ENCODE measurements around the gene SRMS. TPM values are rescaled to one million over a fixed set of nuclear protein-coding genes. Genes with fewer than 3 reads are reported as not detected.
A peak's percentile ranks its signal among the peaks of the same experiment; 100 is the strongest.
"Not testable (repeated sequence)": the region's sequence is repeated elsewhere in the genome, so short reads cannot be mapped to it uniquely, and the experiment has no call there.

The SRMS gene
- total RNA-seq, 1 experiment from 2014 or later = not detected

DNA sequence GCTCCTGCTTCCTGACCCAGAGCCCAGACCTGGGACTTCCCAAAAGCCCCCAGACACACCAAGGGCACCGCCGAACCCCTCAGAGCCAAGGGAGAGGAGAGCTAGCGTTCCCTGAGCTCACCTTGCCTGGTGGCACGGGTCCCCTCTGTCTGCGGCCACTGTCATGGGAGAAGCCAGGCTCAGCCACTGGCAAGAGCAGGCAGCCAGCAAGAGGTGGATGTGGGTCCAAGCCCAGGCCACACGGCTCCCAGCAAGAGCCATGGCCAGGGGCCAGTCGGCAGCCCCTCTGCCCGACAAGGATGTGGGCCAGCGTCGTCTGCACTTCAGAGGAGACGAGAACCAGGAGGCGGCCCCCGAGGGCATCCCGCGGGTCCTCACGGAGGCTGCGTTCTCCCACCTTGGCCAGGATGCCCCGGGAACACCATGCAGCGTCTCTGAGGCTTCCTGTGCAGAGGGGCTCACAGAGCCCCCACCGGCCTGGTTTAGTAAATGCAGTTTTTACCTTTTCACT is 29.1 kb downstream of the SRMS start:
- Histone ChIP-seq H3K36me3 (peaks cover 22% of the 10 kb centered on the region), H3K4me3 (no peak overlapping the region), H3K4me1 (replicated peaks) (peaks cover 17% of the 10 kb centered on the region), H3K27me3 (replicated peaks) (0 out of 2 replicates have a peak, but pooled peaks cover 3% of the 10 kb centered on the region), H3K9me3 (replicated peaks) (peaks cover 4% of the 10 kb centered on the region; the same call in 1 of the 2 replicates), H3K27ac (no peak overlapping the region)
- no peak for DNase-seq (ENCODE audit: low read depth in 1 of 2, low spot score in 2 of 2)

- DNase-seq (ENCODE audit: low read depth in 1 of 2, low spot score in 2 of 2) = no peak
- Histone ChIP-seq H3K36me3 (peaks cover 17% of the 10 kb centered on the region), H3K27me3 (replicated peaks) (0 out of 2 replicates have a peak, but pooled peaks cover 3% of the 10 kb centered on the region), H3K9me3 (replicated peaks) (no peaks in the 10 kb centered on the region), H3K27ac (no peak overlapping the region), H3K4me1 (replicated peaks) (peaks cover 17% of the 10 kb centered on the region), H3K4me3 (no peak overlapping the region)
Observed at GRCh38 chr20:63517376-63518309, 29.9 kb downstream of the SRMS start.

DNA sequence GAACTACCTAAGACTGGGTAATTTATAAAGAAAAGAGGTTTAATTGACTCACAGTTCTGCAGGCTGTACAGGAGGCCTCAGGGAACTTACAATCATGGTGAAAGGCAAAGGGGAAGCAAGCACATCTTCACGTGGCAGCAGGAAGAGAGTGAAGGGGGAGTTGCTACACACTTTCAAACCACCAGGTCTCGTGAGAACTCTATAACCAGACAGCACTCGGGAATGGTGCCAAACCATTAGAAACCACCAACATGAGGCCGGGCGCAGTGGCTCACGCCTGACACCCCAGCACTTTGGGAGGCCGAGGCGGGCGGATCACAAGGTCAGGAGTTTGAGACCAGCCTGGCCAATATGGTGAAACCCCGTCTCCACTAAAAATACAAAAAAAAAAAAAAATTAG is 33.0 kb downstream of the SRMS start:
- H3K4me3 ChIP-seq; H3K36me3 ChIP-seq; DNase-seq (ENCODE audit: low read depth in 1 of 2, low spot score in 2 of 2); H3K9me3 ChIP-seq (replicated peaks); H3K27ac ChIP-seq; H3K27me3 ChIP-seq (replicated peaks): not testable (repeated sequence)
- H3K4me1 ChIP-seq (replicated peaks) = peaks cover 16% of the 10 kb centered on the region

- Histone ChIP-seq H3K36me3 (no peaks in the 10 kb centered on the region), H3K4me1 (replicated peaks) (peaks cover 19% of the 10 kb centered on the region), H3K4me3 (no peak overlapping the region), H3K27ac (no peak overlapping the region), H3K9me3 (replicated peaks) (no peaks in the 10 kb centered on the region; the same call in 1 of the 2 replicates), H3K27me3 (replicated peaks) (0 out of 2 replicates have a peak, but pooled peaks cover 3% of the 10 kb centered on the region)
- no peak for DNase-seq (ENCODE audit: low read depth in 1 of 2, low spot score in 2 of 2)
Observed at GRCh38 chr20:63513207-63513606, 34.3 kb downstream of the SRMS start.

- DNase-seq (ENCODE audit: low read depth in 1 of 2, low spot score in 2 of 2) = peak; percentile 82
- Histone ChIP-seq H3K36me3 (no peaks in the 10 kb centered on the region), H3K4me1 (replicated peaks) (peaks cover 19% of the 10 kb centered on the region), H3K4me3 (no peak overlapping the region), H3K27me3 (replicated peaks) (0 out of 2 replicates have a peak, but pooled peaks cover 2% of the 10 kb centered on the region), H3K27ac (no peak overlapping the region), H3K9me3 (replicated peaks) (no peaks in the 10 kb centered on the region; the same call in none of the 2 replicates)
Observed at GRCh38 chr20:63509088-63509564, 38.4 kb downstream of the SRMS start.

DNA sequence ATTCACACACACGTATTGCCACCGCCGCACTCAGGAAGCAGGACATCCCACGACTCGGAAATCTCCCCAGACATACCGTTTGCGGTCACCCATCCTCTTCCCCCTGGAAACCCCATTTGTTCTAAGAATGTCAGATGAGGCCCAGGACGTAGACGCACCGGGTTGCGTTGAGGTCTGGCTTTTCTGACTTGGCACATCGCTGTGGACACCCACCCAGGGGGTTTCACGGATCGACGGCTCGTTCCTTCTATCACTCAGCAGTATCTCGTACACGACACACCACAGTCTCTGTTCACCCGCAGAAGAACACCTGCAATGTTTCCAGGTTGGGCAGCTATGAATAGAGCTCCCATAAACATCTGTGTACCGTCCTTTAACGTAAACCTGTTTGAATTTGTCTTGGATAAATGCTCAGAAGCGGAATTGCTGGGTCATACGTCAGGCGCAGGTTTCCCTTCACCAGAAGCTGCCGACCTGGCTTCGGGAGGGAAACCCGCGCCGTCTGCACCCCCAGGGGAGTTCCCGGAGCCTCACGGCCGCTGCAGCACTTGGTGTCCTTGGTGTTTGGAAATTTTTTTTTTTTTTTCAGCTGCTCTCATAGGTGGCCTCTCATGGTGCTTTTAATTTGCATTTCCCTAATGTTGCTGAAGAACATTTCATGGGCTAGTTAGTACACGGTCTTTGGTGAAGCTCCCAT is 39.3 kb downstream of the SRMS start:
- H3K36me3 ChIP-seq = no peaks in the 10 kb centered on the region

DNA sequence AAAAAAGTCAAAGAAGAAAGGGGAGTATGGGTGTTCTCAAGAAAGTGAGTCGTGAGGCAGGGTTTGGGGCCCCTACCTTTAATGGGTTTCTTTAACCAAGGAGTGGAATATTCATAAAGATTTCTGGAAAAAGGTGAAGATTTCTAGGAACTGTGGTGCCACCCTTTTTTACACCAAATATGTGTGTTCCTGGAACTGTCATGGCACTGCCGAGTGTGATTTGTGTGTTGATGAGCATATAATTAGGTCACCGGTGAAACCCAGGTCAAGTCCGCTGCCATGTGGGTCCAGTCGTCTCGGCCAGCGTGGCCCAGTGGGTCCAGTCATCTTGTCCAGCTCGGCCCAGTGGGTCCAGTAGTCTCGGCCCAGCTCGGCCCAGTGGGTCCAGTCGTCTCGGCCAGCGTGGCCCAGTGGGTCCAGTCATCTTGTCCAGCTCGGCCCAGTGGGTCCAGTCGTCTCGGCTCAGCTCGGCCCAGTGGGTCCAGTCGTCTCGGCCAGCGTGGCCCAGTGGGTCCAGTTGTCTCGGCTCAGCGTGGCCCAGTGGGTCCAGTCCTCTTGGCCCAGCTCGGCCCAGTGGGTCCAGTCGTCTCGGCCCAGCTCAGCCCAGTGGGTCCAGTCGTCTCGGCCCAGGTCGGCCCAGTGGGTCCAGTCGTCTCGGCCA is 40.3 kb downstream of the SRMS start:
- peaks cover 19% of the 10 kb centered on the region for H3K4me1 ChIP-seq (replicated peaks)
- H3K36me3 ChIP-seq = no peaks in the 10 kb centered on the region
- H3K4me3 ChIP-seq = no peak overlapping the region
- no peaks in the 10 kb centered on the region; the same call in none of the 2 replicates for H3K9me3 ChIP-seq (replicated peaks)
- H3K27ac ChIP-seq = no peak overlapping the region
- DNase-seq (ENCODE audit: low read depth in 1 of 2, low spot score in 2 of 2) = no peak
- peaks cover 10% of the 10 kb centered on the region; the same call in 1 of the 2 replicates for H3K27me3 ChIP-seq (replicated peaks)

More for the DNA sequence above, 39.3 kb downstream of the SRMS start:
- Histone ChIP-seq H3K4me1 (replicated peaks) (peaks cover 19% of the 10 kb centered on the region), H3K27me3 (replicated peaks) (0 out of 2 replicates have a peak, but pooled peaks cover 7% of the 10 kb centered on the region), H3K9me3 (replicated peaks) (no peaks in the 10 kb centered on the region; the same call in none of the 2 replicates), H3K4me3 (no peak overlapping the region), H3K27ac (no peak overlapping the region)
- DNase-seq (ENCODE audit: low read depth in 1 of 2, low spot score in 2 of 2) = no peak

DNA sequence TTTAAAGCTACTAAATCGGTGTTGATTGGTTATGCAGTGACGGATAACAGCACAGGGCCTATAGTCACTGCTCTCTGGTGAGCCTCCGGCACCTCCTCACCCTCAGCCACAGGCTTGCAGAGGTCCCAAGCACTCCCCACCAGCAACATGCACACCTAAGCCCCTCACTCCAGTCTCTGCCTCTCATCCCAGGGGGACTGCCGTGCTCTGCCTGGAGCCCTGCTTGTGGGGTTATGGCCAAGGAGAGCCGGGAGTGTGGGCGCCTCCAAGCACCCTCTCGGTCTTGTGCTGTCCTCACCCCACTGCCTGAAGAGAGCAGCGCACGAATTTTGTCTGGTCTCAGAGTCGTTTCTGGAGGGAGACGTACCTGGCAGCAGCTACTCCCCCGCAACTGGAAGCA is 41.8 kb downstream of the SRMS start:
- Histone ChIP-seq H3K36me3 (no peaks in the 10 kb centered on the region), H3K4me3 (no peak overlapping the region)

DNA sequence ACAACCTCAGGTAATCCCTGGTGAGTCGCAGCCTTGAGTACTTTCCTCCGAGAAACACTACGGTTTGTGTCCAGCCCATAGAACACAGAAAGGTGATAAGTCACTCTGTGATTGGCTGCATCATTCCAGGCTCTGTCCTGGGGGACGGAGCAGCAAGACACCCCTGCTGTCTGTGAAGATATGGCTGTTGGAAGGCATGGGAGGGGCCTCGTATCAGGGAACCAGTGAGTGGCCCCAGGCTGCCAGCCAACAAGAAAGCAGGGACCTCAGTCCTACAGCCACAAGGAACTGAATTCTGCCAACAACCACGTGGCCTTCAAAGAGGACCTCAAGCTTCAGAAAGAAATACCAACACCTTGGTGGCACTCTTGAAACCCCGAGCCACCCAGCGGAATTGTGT is 42.3 kb downstream of the SRMS start:
- no peak for DNase-seq (ENCODE audit: low read depth in 1 of 2, low spot score in 2 of 2)
- Histone ChIP-seq H3K4me1 (replicated peaks) (peaks cover 11% of the 10 kb centered on the region), H3K36me3 (no peaks in the 10 kb centered on the region), H3K4me3 (no peak overlapping the region), H3K27ac (no peak overlapping the region), H3K9me3 (replicated peaks) (no peaks in the 10 kb centered on the region; the same call in none of the 2 replicates), H3K27me3 (replicated peaks) (peaks cover 10% of the 10 kb centered on the region)

More for the DNA sequence above, 41.8 kb downstream of the SRMS start:
- Histone ChIP-seq H3K4me1 (replicated peaks) (peaks cover 15% of the 10 kb centered on the region), H3K27ac (no peak overlapping the region), H3K9me3 (replicated peaks) (no peaks in the 10 kb centered on the region; the same call in none of the 2 replicates), H3K27me3 (replicated peaks) (peaks cover 10% of the 10 kb centered on the region; the same call in 1 of the 2 replicates)
- no peak for DNase-seq (ENCODE audit: low read depth in 1 of 2, low spot score in 2 of 2)

DNA sequence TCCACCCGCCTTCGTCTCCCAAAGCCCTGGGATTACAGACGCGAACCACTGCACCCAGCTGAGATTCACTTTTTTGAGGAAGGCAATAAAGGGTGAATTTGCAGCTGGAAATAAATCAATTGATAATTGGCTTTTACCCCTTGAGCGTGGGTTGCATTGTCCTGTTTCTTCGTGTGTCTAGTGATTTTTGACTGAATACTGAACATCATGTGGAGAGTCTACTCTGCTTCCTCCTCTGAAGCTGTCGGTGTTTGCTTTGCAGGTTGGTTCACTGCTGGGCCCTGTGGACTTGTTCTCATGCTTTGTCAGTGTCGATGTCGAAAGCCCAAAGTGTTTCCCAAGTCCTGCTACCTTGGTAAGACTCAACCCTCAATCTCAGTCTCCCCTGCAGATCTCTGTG is 42.9 kb downstream of the SRMS start:
- Histone ChIP-seq H3K9me3 (replicated peaks) (no peaks in the 10 kb centered on the region; the same call in none of the 2 replicates), H3K27me3 (replicated peaks) (peaks cover 13% of the 10 kb centered on the region), H3K27ac (no peak overlapping the region), H3K36me3 (no peaks in the 10 kb centered on the region), H3K4me3 (no peak overlapping the region), H3K4me1 (replicated peaks) (peaks cover 6% of the 10 kb centered on the region)
- DNase-seq (ENCODE audit: low read depth in 1 of 2, low spot score in 2 of 2) = no peak

GRCh38 chr20:63503524-63503923 is 44.0 kb downstream of the SRMS start:
- no peaks in the 10 kb centered on the region for H3K36me3 ChIP-seq
- no peak overlapping the region for H3K4me3 ChIP-seq
- H3K27ac ChIP-seq = no peak overlapping the region
- DNase-seq (ENCODE audit: low read depth in 1 of 2, low spot score in 2 of 2) = no peak
- H3K27me3 ChIP-seq (replicated peaks) = peaks cover 17% of the 10 kb centered on the region
- no peaks in the 10 kb centered on the region; the same call in none of the 2 replicates for H3K9me3 ChIP-seq (replicated peaks)
- H3K4me1 ChIP-seq (replicated peaks) = peaks cover 3% of the 10 kb centered on the region

DNA sequence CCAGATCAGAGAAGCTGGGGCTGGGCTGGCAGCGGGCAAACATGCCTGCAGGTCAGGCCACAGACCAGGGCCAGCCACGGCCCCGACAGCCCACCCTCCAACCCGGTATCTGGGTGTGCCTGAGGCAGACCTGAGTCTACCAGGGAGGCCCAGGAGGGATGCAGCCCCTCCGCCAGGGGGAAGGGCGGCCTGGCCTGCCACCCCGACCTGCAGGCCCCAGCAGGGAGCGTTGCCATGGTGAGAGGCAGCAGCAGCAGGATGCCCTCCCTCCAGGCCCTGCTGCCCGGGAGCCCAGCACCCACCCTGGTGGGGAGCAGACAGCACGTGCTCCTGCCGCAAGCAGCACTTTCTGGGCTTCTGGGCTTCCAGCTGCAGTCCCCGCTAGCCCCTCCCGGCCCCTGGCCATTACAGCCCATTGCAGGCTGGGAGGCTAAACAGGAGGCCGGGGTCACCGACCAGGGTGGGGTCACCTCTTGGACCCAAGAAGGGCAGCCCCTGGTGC is 44.8 kb downstream of the SRMS start:
- Histone ChIP-seq H3K4me1 (replicated peaks) (peaks cover 11% of the 10 kb centered on the region), H3K36me3 (no peaks in the 10 kb centered on the region), H3K27me3 (replicated peaks) (peaks cover 25% of the 10 kb centered on the region), H3K27ac (no peak overlapping the region), H3K9me3 (replicated peaks) (no peaks in the 10 kb centered on the region; the same call in none of the 2 replicates), H3K4me3 (no peak overlapping the region)
- no peak for DNase-seq (ENCODE audit: low read depth in 1 of 2, low spot score in 2 of 2)
